Measurements from ENCODE around the gene DPM2.

Gene DPM2

DNA sequence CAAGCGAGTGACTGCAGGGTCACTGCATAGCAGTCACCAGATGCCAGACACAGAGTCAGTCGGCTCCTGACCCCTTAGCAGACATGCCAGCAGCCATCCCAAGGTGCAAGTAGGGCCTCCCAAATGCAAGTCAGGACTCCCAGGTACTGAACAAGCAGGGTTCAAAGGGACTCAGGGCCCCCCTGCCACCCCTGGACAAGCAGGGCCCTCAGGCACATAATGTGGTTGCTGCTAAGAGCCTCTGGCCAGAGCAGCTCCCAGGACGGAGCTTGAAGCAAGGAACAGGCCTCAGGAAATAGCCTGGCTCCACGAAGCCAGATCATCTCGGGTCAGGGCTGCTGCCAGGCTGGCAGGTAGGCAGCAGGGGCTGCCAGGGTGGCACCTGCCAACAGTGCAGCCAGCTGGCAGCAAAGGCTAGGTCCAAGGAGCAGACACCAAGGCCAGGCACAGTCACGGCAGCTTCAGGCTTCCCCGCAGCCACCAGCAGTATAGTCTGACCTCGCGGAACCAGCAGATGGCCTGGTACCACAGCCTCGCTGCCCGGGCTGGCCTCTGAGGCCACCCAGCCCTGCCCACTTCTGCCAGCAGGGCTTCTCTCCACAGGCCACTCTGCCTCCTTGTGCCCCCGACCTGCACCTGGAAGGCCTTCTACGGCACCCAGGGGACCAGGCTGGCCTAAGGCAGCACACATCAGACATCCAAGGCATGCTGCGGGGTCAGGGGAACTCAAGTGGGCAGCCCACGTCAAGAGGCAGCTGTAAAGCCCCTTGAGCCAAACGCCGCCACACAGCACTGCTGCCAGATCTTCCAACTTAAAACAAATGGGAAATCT is 35.7 kb upstream of the DPM2 start:
- TF ChIP-seq CTCF (IDR thresholded peaks at IDR 0.05; ENCODE audit: low read depth, low read length), result no peak
- no peak overlapping the region for H3K4me3 ChIP-seq (replicated peaks in 1 of 2; ENCODE audit: low read depth in 2 of 2, low read length in 2 of 2)

GRCh38 chr9:127972236-127972871 is 34.7 kb upstream of the DPM2 start:
- H3K4me3 ChIP-seq (replicated peaks in 1 of 2; ENCODE audit: low read depth in 2 of 2, low read length in 2 of 2), result no peak overlapping the region
- no peak for TF ChIP-seq CTCF (IDR thresholded peaks at IDR 0.05; ENCODE audit: low read depth, low read length)
- DNase-seq (ENCODE audit: low read depth in 2 of 2), result no peak

More for the DNA sequence above, 35.7 kb upstream of the DPM2 start:
- no peak for DNase-seq (ENCODE audit: low read depth in 2 of 2)

DNA sequence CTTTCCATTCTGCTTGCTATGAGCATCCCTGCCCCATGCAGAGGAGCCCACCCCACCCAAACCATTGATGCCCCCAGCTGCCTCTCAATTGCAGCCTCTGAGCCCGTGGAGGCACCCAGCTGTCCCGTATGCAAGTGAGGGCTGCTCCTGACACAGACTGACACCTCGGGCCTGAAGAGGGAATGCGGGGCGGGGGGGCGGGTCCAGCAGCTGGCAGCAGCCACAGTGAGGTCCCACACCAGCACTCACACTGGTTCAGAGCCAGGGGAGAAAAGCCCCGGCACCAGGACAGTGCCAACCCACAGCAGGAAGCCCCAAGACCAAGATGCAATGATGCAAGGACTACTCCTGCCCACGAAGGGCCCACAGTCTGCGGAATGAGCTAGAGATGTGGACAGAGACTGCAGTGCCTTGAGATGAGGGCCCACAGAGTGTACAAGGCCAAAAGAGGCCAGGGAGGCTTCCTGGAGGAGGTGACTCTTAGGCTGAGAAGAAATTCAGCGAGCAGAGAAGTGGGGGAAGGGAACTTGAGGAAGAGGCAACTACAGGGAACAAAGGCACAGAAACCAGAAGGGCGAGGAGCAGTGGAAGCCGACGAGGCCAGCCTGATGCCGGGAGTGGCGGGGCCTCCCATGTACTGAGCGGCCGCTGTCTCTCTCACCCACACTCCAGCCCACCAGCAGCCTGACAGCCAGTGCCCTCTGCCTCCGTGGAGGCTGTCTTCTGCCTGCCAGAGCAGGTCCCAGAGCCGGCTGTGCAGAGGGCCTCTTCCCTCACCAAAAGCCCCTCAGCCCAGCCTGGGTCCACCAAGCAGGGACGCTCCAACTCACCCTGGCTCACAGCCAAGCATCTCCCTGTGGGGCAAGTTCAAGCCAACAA is 33.9 kb upstream of the DPM2 start:
- no peak overlapping the region for H3K4me3 ChIP-seq (replicated peaks in 1 of 2; ENCODE audit: low read depth in 2 of 2, low read length in 2 of 2)
- no peak for TF ChIP-seq CTCF (IDR thresholded peaks at IDR 0.05; ENCODE audit: low read depth, low read length)
- no peak for DNase-seq (ENCODE audit: low read depth in 2 of 2)

GRCh38 chr9:127970401-127971313 is 33.0 kb upstream of the DPM2 start:
- TF ChIP-seq CTCF (IDR thresholded peaks at IDR 0.05; ENCODE audit: low read depth, low read length), result no peak
- no peak overlapping the region for H3K4me3 ChIP-seq (replicated peaks in 1 of 2; ENCODE audit: low read depth in 2 of 2, low read length in 2 of 2)
- DNase-seq (ENCODE audit: low read depth in 2 of 2), result no peak

DNA sequence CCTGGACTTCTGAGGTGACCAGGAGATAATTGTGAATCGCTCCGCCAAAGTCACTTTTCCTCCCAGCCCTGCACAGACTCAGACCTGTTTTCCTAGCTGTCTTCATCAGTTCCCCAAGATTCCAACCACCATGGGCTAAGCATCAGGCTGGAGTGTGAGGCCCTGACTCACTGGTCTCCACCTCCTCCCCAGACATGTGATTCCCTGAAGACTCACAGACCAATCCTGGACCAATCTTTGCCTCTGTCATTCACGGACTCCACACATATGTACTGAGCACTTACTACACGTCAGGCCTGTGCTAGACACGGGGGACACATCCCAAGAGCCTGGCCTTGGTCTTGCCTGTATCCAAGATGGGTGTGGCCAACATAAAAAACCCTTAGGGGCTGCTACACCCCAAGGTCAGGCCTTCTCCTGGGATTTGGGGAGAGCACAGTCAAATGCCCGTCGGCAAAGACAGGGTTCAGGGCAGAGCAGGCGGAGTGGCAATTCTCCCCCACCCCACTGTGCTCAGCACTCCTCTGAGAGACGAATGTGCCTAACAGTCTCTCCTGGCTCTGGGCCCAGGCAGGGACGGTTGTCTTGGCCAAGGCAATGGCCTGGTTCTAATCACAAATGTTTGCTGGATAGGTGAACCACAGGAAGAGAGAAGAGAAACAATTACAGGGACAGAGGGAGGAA is 31.2 kb upstream of the DPM2 start:
- no peak for TF ChIP-seq CTCF (IDR thresholded peaks at IDR 0.05; ENCODE audit: low read depth, low read length)
- H3K4me3 ChIP-seq (replicated peaks in 1 of 2; ENCODE audit: low read depth in 2 of 2, low read length in 2 of 2), result no peak overlapping the region
- DNase-seq (ENCODE audit: low read depth in 2 of 2), result peak; percentile 79 to 93
